ENCODE results near the gene REC114. TPM values are rescaled to one million over a fixed set of nuclear protein-coding genes. Genes with fewer than 3 reads are reported as not detected.
"Not testable (repeated sequence)": the region's sequence is repeated elsewhere in the genome, so short reads cannot be mapped to it uniquely, and the experiment has no call there.

Gene REC114
- total RNA-seq, 1 donor from 2014 or later: not detected

- DNase-seq (ENCODE audit: low spot score, unreplicated experiment): no peak
- peaks cover 22% of the 10 kb centered on the region for H3K36me3 Mint-ChIP-seq (ENCODE audit: insufficient read depth)
Observed at GRCh38 chr15:73572296-73572695, 129.3 kb downstream of the REC114 start.

GRCh38 chr15:73573037-73573436 lies 130.1 kb downstream of the REC114 start:
- Mint-ChIP-seq H3K4me3 (ENCODE audit: low read depth) (no peak overlapping the region), H3K9me3 (ENCODE audit: low read depth) (no peaks in the 10 kb centered on the region), H3K4me1 (ENCODE audit: low read depth) (peaks cover 12% of the 10 kb centered on the region), H3K27ac (no peak overlapping the region), H3K27me3 (no peaks in the 10 kb centered on the region), H3K36me3 (ENCODE audit: insufficient read depth) (peaks cover 20% of the 10 kb centered on the region)
- no peak for TF ChIP-seq CTCF (IDR thresholded peaks at IDR 0.05; ENCODE audit: unreplicated experiment)
- DNase-seq (ENCODE audit: low spot score, unreplicated experiment): no peak

More at GRCh38 chr15:73572296-73572695, 129.3 kb downstream of the REC114 start:
- TF ChIP-seq CTCF (IDR thresholded peaks at IDR 0.05; ENCODE audit: unreplicated experiment): no peak
- no peaks in the 10 kb centered on the region for H3K9me3 Mint-ChIP-seq (ENCODE audit: low read depth)
- no peak overlapping the region for H3K4me3 Mint-ChIP-seq (ENCODE audit: low read depth)
- H3K27ac Mint-ChIP-seq: no peak overlapping the region
- H3K27me3 Mint-ChIP-seq: no peaks in the 10 kb centered on the region
- peaks cover 6% of the 10 kb centered on the region for H3K4me1 Mint-ChIP-seq (ENCODE audit: low read depth)

- peaks cover 22% of the 10 kb centered on the region for H3K36me3 Mint-ChIP-seq (ENCODE audit: insufficient read depth)
- H3K27ac Mint-ChIP-seq: no peak overlapping the region
- DNase-seq (ENCODE audit: low spot score, unreplicated experiment): no peak
- TF ChIP-seq CTCF (IDR thresholded peaks at IDR 0.05; ENCODE audit: unreplicated experiment): no peak
- no peaks in the 10 kb centered on the region for H3K27me3 Mint-ChIP-seq
- no peaks in the 10 kb centered on the region for H3K9me3 Mint-ChIP-seq (ENCODE audit: low read depth)
- no peak overlapping the region for H3K4me3 Mint-ChIP-seq (ENCODE audit: low read depth)
- peaks cover 12% of the 10 kb centered on the region for H3K4me1 Mint-ChIP-seq (ENCODE audit: low read depth)
Observed at GRCh38 chr15:73573572-73573971, 130.6 kb downstream of the REC114 start.

GRCh38 chr15:73575636-73576247 lies 132.8 kb downstream of the REC114 start:
- no peak overlapping the region for H3K27ac Mint-ChIP-seq
- H3K36me3 Mint-ChIP-seq (ENCODE audit: insufficient read depth): peaks cover 14% of the 10 kb centered on the region
- TF ChIP-seq CTCF (IDR thresholded peaks at IDR 0.05; ENCODE audit: unreplicated experiment): no peak
- DNase-seq (ENCODE audit: low spot score, unreplicated experiment): no peak
- H3K27me3 Mint-ChIP-seq: no peaks in the 10 kb centered on the region
- peaks cover 12% of the 10 kb centered on the region for H3K4me1 Mint-ChIP-seq (ENCODE audit: low read depth)
- H3K9me3 Mint-ChIP-seq (ENCODE audit: low read depth): no peaks in the 10 kb centered on the region
- no peak overlapping the region for H3K4me3 Mint-ChIP-seq (ENCODE audit: low read depth)

- not testable (repeated sequence) for H3K27me3 Mint-ChIP-seq
- peak overlapping the region; percentile 56 for H3K27ac Mint-ChIP-seq
Observed at GRCh38 chr15:73577593-73577992, 134.6 kb downstream of the REC114 start.

GRCh38 chr15:73578026-73578425 lies 135.1 kb downstream of the REC114 start:
- H3K36me3 Mint-ChIP-seq (ENCODE audit: insufficient read depth): peaks cover 13% of the 10 kb centered on the region
- H3K27me3 Mint-ChIP-seq: no peaks in the 10 kb centered on the region
- H3K27ac Mint-ChIP-seq: peak overlapping the region; percentile 56
- no peak for TF ChIP-seq CTCF (IDR thresholded peaks at IDR 0.05; ENCODE audit: unreplicated experiment)
- H3K9me3 Mint-ChIP-seq (ENCODE audit: low read depth): no peaks in the 10 kb centered on the region
- DNase-seq (ENCODE audit: low spot score, unreplicated experiment): no peak
- peaks cover 5% of the 10 kb centered on the region for H3K4me1 Mint-ChIP-seq (ENCODE audit: low read depth)
- H3K4me3 Mint-ChIP-seq (ENCODE audit: low read depth): no peak overlapping the region

More at GRCh38 chr15:73577593-73577992, 134.6 kb downstream of the REC114 start:
- not testable (repeated sequence) for H3K9me3 Mint-ChIP-seq (ENCODE audit: low read depth); DNase-seq (ENCODE audit: low spot score, unreplicated experiment); H3K4me1 Mint-ChIP-seq (ENCODE audit: low read depth); H3K4me3 Mint-ChIP-seq (ENCODE audit: low read depth)
- H3K36me3 Mint-ChIP-seq (ENCODE audit: insufficient read depth): peaks cover 18% of the 10 kb centered on the region
